NCI-H146 treated with DMSO at 0.1 percent for 48 hours (cell line): ENCODE results near the gene MEIS2.

Experiments
- DNase-seq: peaks from one replicate; lab custom pipeline; 2025; ENCODE audit not compliant: unreplicated experiment; lab: John Stamatoyannopoulos, UW

The MEIS2 gene

GRCh38 chr15:37041836-37042235 lies 58.5 kb downstream of the MEIS2 start:
- no peak for DNase-seq

DNA sequence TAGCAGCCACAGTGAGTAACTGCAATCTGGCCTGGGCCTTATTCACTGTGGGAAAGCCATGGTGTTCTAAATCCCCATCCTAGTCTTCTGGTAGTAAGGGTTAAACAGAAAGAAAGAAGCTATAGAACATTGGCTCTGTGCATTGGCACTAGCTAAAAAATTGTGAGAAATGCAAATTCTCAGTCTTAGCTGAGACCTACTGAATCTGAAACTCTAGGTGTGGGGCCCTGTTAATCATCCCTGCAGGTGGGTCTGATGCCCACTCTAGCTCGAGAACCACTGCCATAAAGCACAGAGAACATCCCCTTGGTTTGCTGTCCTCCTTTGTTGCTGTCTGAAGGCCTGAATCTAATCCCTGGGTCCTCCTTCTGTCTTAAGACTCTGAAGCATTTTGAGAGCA lies 59.3 kb downstream of the MEIS2 start:
- no peak for DNase-seq

DNA sequence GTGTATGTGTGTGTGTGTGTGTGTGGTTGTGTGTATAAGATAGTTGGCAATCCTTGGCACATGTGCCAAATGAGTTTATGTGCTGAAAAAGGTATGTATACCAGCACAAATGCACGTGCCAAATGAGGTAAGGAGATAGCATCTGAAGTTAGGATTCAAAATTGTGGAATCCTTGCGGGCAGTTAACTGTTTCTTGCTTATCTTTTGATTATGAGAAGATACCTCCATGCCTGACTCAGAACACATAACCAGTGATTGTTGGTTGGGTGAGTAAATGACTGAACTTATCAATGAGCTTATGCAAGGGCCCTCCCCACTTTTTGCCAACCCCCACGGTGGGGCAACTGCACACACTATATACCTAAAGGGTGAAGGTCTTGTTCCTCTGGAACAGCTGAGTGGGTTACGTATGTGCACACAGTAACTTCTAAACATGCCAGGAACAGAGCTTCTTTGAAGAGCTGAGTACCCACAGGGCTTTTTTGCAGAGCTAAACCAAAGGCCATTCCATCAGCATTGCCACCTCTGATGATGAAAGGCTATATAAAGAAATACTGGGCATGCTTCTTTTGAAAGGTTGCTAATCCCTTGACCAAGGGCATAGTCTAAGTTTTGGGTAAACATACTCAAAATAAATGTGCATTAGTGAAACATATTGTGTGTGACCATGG lies 60.1 kb downstream of the MEIS2 start:
- DNase-seq = no peak

DNA sequence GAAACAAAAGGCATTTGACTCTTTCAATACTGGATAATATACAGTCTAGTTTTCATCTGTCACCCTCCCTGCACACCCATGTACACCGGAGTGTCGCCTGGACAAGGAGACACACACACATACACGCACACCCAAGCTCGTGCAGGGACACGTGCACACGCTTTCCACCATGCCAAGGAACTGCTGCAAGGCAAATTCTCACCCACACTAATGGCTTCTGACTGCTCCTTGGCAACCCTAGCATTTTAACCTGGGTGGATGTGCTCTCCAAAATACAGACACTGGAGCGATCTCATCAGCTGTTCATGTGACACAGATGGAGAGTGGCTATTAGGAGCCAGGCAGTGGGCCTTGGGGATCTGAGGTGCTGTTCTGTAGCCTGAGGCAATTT lies 61.6 kb downstream of the MEIS2 start:
- no peak for DNase-seq

DNA sequence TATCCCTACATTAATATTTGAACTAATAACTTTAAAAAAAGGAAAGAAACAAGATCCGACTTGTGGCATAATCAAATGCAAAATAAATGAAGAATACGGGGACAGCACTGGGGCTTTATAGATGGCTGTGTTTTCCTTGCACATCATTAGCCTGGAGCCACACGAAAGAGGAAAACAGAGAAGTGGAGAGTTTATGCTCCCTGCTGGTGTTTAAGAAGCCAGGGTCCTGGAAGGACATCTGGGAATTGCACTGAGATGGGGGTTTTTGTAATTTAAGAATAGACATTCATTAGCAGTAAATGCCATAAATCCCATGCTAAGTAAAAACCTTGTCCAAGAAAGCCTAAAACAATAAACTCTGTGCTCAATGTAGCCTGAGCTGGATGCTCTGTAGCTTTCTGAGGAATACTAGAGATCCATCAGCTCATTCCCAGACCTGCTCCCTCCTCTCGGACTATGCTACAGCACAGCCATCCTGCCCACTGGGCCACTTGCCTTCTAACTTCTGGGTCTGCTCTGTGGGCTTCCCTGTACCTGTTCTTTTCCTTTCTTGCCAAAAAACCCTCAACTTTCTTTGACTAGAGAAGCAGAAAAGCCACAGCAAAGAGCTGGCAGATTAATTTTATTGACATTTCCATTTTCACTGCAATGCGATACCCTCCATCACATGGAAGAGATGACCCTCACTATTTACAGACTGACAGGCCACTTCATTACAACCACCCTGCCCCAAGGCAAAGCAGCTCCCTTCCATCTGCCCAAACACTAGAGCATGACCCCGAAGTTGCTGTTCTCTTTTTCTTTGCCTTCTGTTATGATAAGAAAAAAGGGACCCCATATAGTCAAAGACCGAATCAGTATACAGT lies 62.3 kb downstream of the MEIS2 start:
- DNase-seq = peak; percentile 90

DNA sequence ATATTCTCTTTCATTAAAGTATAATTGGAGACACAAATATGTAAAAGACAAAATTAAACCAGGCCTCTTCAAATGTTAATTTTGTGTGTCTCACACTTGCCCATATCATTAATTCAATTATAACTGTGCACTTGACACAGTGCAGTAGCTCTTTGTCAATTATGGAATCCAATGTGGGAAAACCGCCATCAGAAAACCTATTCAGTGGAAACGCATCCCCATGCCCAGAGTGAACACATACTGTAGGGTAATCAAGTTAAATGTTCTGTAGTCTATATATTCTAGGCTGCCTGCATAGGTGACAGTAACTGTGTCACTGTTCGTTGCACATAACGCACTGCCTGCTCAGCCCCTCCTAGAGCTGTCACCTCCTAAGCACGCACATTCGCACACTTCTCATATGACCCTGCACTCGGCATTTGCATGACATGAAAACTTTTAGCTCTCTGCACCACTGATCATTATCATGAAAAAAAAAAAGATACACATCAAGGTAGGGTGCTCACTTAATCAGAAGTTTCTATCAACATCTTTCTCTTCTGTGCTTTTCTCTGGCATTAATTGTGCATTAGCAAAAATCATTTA lies 63.2 kb downstream of the MEIS2 start:
- DNase-seq = no peak

GRCh38 chr15:37034835-37035748 lies 65.3 kb downstream of the MEIS2 start:
- peak; percentile 94 for DNase-seq

DNA sequence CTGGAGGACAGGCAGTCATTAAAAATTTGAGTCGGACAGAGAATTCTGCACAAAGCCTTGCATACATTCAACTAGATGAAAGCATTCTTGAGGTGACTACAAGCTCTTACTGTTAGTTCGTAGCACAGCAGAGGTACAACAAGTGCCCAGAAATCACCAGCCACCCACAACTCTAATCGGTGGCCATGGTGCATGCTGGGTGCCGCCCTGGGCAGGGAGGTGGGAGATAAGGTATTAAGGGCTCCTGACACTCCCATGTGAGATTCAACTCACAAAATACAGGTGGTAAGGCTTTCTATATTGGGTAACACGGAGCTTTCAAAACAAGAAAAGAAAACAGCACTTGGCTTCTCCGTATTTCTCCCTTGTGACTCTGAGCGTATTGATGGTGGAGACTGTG lies 66.0 kb downstream of the MEIS2 start:
- DNase-seq = no peak

- DNase-seq = no peak
Observed at GRCh38 chr15:37032091-37032775, 68.1 kb downstream of the MEIS2 start.

GRCh38 chr15:37031198-37031597 lies 69.2 kb downstream of the MEIS2 start:
- DNase-seq = no peak

DNA sequence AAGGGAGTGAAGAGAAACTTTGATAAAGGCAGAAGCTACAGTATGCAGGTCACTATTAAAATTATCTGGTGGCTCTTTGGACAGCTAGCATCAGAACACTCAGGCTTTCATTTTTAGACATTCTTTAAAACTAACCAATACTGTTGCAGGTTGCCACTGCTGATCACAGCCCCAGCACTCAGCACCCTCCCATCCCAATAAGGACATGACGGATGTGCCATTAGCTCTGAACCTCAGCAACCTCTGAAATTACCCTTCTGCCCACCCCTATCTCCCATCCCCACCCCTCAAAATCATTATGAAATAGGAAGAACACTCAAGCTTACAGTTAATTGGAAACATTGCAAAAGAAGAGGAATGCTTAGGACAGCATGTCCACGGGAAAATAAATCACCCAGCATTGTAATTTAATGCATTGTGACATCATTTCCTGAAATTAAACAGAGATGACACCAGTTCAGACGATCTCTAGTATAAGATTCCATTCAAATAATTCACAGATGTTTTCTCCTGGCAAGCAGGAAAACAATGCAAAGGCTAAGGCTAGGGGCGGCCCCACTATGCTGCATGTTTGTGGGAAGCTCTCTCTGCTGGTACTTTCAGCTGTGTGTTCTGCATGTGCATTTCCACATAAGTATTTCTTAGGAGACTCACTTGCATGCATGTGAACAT lies 71.6 kb downstream of the MEIS2 start:
- no peak for DNase-seq

DNA sequence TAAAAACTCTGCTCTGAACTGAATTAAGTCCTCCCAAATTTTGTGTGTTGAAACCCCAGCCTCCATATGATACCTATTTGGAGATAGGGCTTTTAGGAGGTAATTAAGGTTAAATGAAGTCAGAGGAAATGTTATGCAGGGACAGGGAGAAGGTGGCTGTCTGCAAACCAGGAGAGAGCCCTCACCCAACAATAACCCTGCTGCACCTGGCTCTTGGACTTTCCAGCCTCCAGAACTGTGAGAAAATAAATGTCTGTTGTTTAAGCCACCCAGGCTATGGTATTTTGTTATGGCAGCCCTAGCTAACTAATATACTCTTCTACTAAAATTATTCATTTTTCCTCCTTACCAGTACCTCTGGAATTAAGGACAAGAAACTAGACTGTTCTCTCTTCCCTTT lies 79.5 kb downstream of the MEIS2 start:
- DNase-seq = no peak

DNA sequence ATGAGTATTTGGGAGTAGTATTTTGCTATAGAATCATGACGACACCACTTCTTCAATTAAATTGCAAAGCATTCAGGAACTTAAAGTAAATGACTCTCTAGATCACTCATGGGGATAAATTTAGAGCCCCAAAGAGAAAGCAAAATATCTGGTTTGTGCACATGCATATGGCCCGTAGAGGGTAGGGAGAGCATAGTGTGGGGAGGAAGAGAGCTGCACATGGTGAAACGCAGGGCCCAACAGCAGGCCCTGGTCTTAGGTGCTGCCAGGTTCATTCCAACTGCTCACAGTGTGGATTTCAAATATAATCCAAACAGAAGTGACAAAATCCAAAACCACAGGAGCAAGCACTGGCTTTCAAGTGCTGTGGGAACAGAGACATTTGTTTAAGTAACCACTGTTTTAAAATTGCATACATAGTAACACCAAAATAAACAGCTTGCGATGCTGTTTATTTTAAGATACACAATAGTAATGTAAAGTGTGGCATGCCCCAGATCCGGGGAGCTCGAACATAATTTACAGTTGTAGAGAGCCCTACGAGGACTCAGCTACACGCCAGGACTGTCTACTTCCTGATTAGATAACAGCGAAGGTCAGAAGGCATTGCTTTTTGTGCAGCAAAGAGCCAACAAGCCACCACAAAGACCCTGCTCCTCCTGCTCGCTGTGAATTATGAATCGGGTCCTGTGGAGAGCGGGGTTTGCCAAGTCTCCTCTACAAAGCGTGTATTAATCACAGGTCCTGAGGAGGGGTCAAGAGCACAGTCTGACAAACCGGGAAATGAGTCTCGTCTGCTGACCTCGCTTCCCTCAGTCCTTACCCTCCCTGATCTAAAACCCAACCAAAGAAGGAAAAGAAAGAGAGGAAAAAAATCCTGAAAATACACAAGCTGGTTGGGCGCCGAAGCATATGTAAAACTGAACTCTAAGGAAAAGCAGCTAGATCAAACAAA lies 80.6 kb downstream of the MEIS2 start:
- peak; percentile 59 for DNase-seq

DNA sequence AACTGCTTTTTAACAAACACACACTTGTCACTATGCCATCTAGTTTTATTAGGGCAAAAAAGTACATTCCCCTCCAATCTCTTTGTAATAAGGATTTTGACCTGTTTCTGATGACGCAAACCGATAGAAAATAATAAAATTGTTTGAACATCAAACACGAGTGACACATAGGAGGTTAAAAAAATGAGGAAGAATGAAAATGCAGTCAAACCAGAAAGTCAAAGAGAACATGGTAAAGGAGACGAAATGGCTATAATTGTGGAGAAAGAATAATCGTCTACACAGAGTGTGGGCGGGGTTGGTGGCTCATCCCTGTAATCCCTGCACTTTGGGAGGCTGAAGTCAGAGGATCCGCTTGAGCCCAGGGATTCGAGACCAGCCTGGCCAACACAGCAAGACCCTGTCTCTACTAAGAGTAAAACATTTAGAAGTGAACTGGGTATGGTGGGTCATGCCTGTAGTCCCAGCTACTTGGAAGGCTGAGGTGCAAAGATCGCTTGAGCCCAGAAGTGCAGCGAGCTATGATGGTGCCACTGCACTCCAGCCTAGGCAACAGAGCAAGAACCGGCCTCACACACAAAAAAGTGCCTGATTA lies 83.2 kb downstream of the MEIS2 start:
- DNase-seq = no peak

- no peak for DNase-seq
Observed at GRCh38 chr15:37016231-37016630, 84.1 kb downstream of the MEIS2 start.

DNA sequence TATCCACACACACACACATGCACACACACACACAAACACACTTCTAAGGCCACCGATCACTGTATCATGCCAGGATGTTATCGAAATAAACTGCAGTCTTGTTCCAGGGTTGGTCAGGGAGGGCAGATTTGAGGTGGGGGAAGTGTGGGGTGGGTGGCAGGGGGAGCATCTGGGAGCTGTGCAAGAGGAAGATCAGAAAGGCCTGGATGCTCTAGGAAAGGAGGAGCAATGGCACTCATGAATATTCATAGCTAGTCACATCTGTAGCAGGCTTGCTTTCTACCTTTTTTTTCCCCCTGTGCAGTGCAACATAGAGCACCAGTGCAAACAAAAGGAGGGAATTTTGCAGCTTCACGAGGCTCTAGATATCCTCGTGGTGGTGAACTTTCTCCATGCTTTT lies 84.9 kb downstream of the MEIS2 start:
- DNase-seq = no peak

DNA sequence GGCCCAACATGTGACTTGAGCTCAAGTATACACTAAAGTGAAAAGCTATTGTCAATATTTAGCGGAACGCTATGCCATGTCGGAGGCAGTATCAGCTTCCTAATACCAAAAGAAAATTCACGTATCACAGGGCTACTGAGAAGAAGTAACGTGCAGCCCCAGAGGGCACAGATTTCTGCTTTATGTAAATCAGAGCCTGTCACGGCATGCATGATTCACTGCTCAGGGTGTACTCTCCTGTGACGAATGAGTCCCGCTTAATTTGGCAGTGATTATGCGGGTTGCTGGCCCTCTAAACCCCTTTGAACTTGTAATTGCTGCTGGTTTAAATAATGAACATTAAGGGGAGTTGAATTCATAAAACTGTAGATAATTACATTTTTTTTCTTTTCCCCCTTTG lies 85.3 kb downstream of the MEIS2 start:
- no peak for DNase-seq

GRCh38 chr15:37014566-37014965 lies 85.8 kb downstream of the MEIS2 start:
- DNase-seq = no peak

DNA sequence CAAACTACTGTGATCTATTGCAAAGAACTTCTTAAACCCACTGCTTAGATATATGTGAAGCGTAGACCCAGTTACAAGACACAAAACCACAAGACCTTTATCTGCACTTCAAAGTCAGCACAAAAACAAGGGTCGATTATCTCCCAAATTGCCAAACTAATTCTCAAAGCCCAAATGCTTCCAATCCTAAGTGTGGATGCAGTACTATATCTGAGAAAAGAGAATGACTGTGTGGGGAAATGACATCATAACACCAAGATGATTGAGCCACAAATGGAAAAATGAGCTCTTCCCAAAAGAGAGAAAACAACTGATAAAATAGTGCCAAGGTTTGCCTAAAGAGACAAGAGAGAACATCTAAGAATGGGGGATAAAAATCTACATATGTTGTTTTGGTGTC lies 86.2 kb downstream of the MEIS2 start:
- DNase-seq = no peak
